Adrenal gland (tissue), 5 donors: Measurements from ENCODE around the gene AUTS2.

Experiments used
- POLR2A ChIP-seq, 2 donors: fragments of 450-650 bp; IDR thresholded peaks; one replicate each; pipeline ENCODE4 v1.6.1; 2017; ENCODE audit warnings: antibody characterized with exemption in 2 of 2, mild to moderate bottlenecking in 2 of 2, moderate library complexity in 1 of 2
- TF ChIP-seq, protein P1 (sequence below), 6 experiments: fragments of 450-650 bp in 4 of 6; fragments of 200-600 bp in 2 of 6; sonication (generic) in 1 of 6; IDR thresholded peaks; 1 replicate in 5 of 6; 2 replicates in 1 of 6; pipeline versions ENCODE4 v1.5.1 to v1.8.0; 2016 to 2021; ENCODE audit warnings: antibody characterized with exemption in 6 of 6, mild to moderate bottlenecking in 2 of 6, moderate library complexity in 1 of 6
- donor health status: DM: no; HTN: no; CAD: no.

DNA sequence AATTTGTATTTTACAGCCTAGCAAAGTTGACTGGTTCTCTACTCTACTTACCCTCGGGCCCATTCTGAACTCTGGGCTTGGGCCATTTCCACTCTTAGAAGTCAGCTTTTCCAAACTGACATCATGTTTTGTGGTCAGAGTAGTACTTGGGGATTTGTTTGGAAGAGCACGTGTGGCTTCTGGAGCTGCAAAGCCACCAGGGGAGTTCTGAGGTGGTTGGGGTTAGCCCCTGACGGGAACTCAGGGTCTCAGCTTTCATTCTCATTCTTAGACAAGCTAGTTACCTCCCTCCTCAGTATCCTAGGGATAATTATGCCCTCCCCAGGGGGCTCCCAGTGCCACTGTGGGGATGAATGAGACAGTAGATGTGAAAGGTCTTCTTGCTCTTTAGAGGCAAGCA lies 886.0 kb downstream of the AUTS2 start:
- TF ChIP-seq, protein P1, sequence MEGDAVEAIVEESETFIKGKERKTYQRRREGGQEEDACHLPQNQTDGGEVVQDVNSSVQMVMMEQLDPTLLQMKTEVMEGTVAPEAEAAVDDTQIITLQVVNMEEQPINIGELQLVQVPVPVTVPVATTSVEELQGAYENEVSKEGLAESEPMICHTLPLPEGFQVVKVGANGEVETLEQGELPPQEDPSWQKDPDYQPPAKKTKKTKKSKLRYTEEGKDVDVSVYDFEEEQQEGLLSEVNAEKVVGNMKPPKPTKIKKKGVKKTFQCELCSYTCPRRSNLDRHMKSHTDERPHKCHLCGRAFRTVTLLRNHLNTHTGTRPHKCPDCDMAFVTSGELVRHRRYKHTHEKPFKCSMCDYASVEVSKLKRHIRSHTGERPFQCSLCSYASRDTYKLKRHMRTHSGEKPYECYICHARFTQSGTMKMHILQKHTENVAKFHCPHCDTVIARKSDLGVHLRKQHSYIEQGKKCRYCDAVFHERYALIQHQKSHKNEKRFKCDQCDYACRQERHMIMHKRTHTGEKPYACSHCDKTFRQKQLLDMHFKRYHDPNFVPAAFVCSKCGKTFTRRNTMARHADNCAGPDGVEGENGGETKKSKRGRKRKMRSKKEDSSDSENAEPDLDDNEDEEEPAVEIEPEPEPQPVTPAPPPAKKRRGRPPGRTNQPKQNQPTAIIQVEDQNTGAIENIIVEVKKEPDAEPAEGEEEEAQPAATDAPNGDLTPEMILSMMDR (IDR thresholded peaks at IDR 0.05), result no peak
- no peak for TF ChIP-seq POLR2A (IDR thresholded peaks at IDR 0.05)
